ENCODE results near the gene TMEM203. TPM values are rescaled to one million over a fixed set of nuclear protein-coding genes. Genes with fewer than 3 reads are reported as not detected.

Gene TMEM203
- total and polyA plus RNA-seq, 2 of the 13 experiments (the other 11 are each of a cell fraction or from before 2014, with no cell fraction given) = 23.4 to 36.7 TPM

GRCh38 chr9:137169896-137170358 lies 35.5 kb downstream of the TMEM203 start, which contains the start of gene LRRC26:
LRRC26 (minus strand) TSS chr9:137170051; CDS start chr9:137169943, 108 bp downstream.
- no peak for ATAC-seq
- Histone ChIP-seq H2AFZ (ENCODE audit: low read length) (no peak within 1 kb of the TSS), H3K4me2 (ENCODE audit: low read depth, low read length) (peak within 1 kb of the TSS; percentile 76), H3K36me3 (replicated peaks in 1 of 2; ENCODE audit: control insufficient read depth in 1 of 2, insufficient read depth in 2 of 2, low read length in 2 of 2) (no peaks in the 10 kb centered on the region), H3K4me1 (ENCODE audit: insufficient read depth, low read length) (peaks cover 9% of the 10 kb centered on the region), H3K27ac (ENCODE audit: extremely low read length, insufficient read depth, low read length) (no peak within 1 kb of the TSS), H3K79me2 (ENCODE audit: insufficient read depth, low read length) (no peaks in the 10 kb centered on the region), H3K9ac (ENCODE audit: insufficient read depth, low read depth, low read length) (no peak within 1 kb of the TSS), H4K20me1 (ENCODE audit: insufficient read depth, low read length) (no peaks in the 10 kb centered on the region), H3K9me3 (ENCODE audit: low read length) (no peaks in the 10 kb centered on the region), H3K4me3 (replicated peaks in 1 of 3; ENCODE audit: insufficient read depth in 1 of 3, low read depth in 2 of 3, low read length in 3 of 3) (peak within 1 kb of the TSS; percentile 21 to 65 (median 47); a peak in 5 of 6 replicates), H3K27me3 (ENCODE audit: control insufficient read depth in 1 of 2, insufficient read depth in 2 of 2, low read length in 2 of 2) (peaks cover 11 to 66% of the 10 kb centered on the region in 2 experiments; a peak in 3 of 5 replicates)
- intact Hi-C loops (cut with micrococcal nuclease; ENCODE audit: unreplicated experiment) = loop anchor here (10.0 kb wide), 1 partner anchor 55 kb away; the partner anchor contains the start of gene DPP7
- BruUV-seq (replicated peaks) = no TSS peak
- ChIA-PET POLR2A (interaction anchor here (0.6 to 1.7 kb wide), 4 partner anchors 9 to 71 kb away, joined by 3 to 5 read pairs (median 4); partner anchors contain the start of gene TUBB4B), CTCF (ENCODE audit: low intra/inter-chr PET ratio, low total read pairs) (no interaction called here)
- in situ Hi-C loops (cut with HindIII; ENCODE audit: extremely low pct_ligation_motif_present, low pct_unique_long_range_greater_than_20kb) = no loop called here
- FAIRE-seq = no peak
- no peak for DNase-seq (ENCODE audit: low spot score)
- WGBS (ENCODE audit: low lambda C conversion rate) = 2% methylated on average over 10 of the region's 41 CpGs
- TF ChIP-seq FOXK1 (CRISPR knock-in tag; IDR thresholded peaks at IDR 0.05; ENCODE audit: borderline replicate concordance, low read depth) (no peak), ZNF609 (CRISPR knock-in tag; IDR thresholded peaks at IDR 0.05; ENCODE audit: borderline replicate concordance) (no peak), CSRNP1 (CRISPR knock-in tag; IDR thresholded peaks at IDR 0.05) (no peak), ZSCAN21 (CRISPR knock-in tag; IDR thresholded peaks at IDR 0.05; ENCODE audit: borderline replicate concordance) (0 out of 2 replicates have a peak, but pooled peaks have one; percentile 0), ZBTB40 (IDR thresholded peaks at IDR 0.05) (no peak), ZBTB40 (CRISPR knock-in tag; IDR thresholded peaks at IDR 0.05) (no peak), PRMT3 (CRISPR knock-in tag; IDR thresholded peaks at IDR 0.05; ENCODE audit: borderline replicate concordance, low read depth) (0 out of 2 replicates have a peak, but pooled peaks have one; percentile 15)
